ENCODE measurements around the gene ZEB1.
A peak's percentile ranks its signal among the peaks of the same experiment; 100 is the strongest.

ZEB1 gene

GRCh38 chr10:31317171-31317570 is 1.8 kb upstream of the ZEB1 start:
- DNase-seq: no peak
- in situ Hi-C loops (cut with HindIII; ENCODE audit: low pct_ligation_motif_present, low pct_unique_long_range_greater_than_20kb, low sequenced_read_pairs): no loop called here

- in situ Hi-C loops (cut with HindIII; ENCODE audit: low pct_ligation_motif_present, low pct_unique_long_range_greater_than_20kb, low sequenced_read_pairs): no loop called here
- DNase-seq: no peak
Measured at GRCh38 chr10:31317652-31318381, 1.2 kb upstream of the ZEB1 start.

GRCh38 chr10:31318382-31318853 is 598 bp upstream of the ZEB1 start:
- in situ Hi-C loops (cut with HindIII; ENCODE audit: low pct_ligation_motif_present, low pct_unique_long_range_greater_than_20kb, low sequenced_read_pairs): no loop called here
- peak; percentile 70 for DNase-seq

- in situ Hi-C loops (cut with HindIII; ENCODE audit: low pct_ligation_motif_present, low pct_unique_long_range_greater_than_20kb, low sequenced_read_pairs): no loop called here
- DNase-seq: peak; percentile 14
Measured at GRCh38 chr10:31319602-31320549, 860 bp downstream of the ZEB1 start.

- DNase-seq: peak; percentile 35
- in situ Hi-C loops (cut with HindIII; ENCODE audit: low pct_ligation_motif_present, low pct_unique_long_range_greater_than_20kb, low sequenced_read_pairs): no loop called here
Measured at GRCh38 chr10:31320550-31321211, 1.7 kb downstream of the ZEB1 start.

GRCh38 chr10:31321396-31321941 is 2.5 kb downstream of the ZEB1 start:
- DNase-seq: no peak
- in situ Hi-C loops (cut with HindIII; ENCODE audit: low pct_ligation_motif_present, low pct_unique_long_range_greater_than_20kb, low sequenced_read_pairs): no loop called here

- in situ Hi-C loops (cut with HindIII; ENCODE audit: low pct_ligation_motif_present, low pct_unique_long_range_greater_than_20kb, low sequenced_read_pairs): no loop called here
- no peak for DNase-seq
Measured at GRCh38 chr10:31322647-31323046, 3.6 kb downstream of the ZEB1 start.

- no peak for DNase-seq
- in situ Hi-C loops (cut with HindIII; ENCODE audit: low pct_ligation_motif_present, low pct_unique_long_range_greater_than_20kb, low sequenced_read_pairs): no loop called here
Measured at GRCh38 chr10:31340343-31340742, 21.3 kb downstream of the ZEB1 start.

GRCh38 chr10:31341552-31341951 is 22.5 kb downstream of the ZEB1 start:
- in situ Hi-C loops (cut with HindIII; ENCODE audit: low pct_ligation_motif_present, low pct_unique_long_range_greater_than_20kb, low sequenced_read_pairs): no loop called here
- no peak for DNase-seq

- DNase-seq: peak; percentile 11
- in situ Hi-C loops (cut with HindIII; ENCODE audit: low pct_ligation_motif_present, low pct_unique_long_range_greater_than_20kb, low sequenced_read_pairs): no loop called here
Measured at GRCh38 chr10:31343009-31343408, 24.0 kb downstream of the ZEB1 start.

GRCh38 chr10:31343551-31343950 is 24.5 kb downstream of the ZEB1 start:
- no peak for DNase-seq
- in situ Hi-C loops (cut with HindIII; ENCODE audit: low pct_ligation_motif_present, low pct_unique_long_range_greater_than_20kb, low sequenced_read_pairs): no loop called here

GRCh38 chr10:31345886-31346285 is 26.9 kb downstream of the ZEB1 start:
- no peak for DNase-seq
- in situ Hi-C loops (cut with HindIII; ENCODE audit: low pct_ligation_motif_present, low pct_unique_long_range_greater_than_20kb, low sequenced_read_pairs): no loop called here

GRCh38 chr10:31346953-31347352 is 27.9 kb downstream of the ZEB1 start:
- in situ Hi-C loops (cut with HindIII; ENCODE audit: low pct_ligation_motif_present, low pct_unique_long_range_greater_than_20kb, low sequenced_read_pairs): no loop called here

GRCh38 chr10:31347705-31348104 is 28.7 kb downstream of the ZEB1 start:
- in situ Hi-C loops (cut with HindIII; ENCODE audit: low pct_ligation_motif_present, low pct_unique_long_range_greater_than_20kb, low sequenced_read_pairs): no loop called here
- no peak for DNase-seq

More at GRCh38 chr10:31346953-31347352, 27.9 kb downstream of the ZEB1 start:
- no peak for DNase-seq

- in situ Hi-C loops (cut with HindIII; ENCODE audit: low pct_ligation_motif_present, low pct_unique_long_range_greater_than_20kb, low sequenced_read_pairs): no loop called here
- no peak for DNase-seq
Measured at GRCh38 chr10:31350891-31351290, 31.9 kb downstream of the ZEB1 start.

- no peak for DNase-seq
Measured at GRCh38 chr10:31352436-31353226, 33.6 kb downstream of the ZEB1 start.

GRCh38 chr10:31353574-31353973 is 34.6 kb downstream of the ZEB1 start:
- in situ Hi-C loops (cut with HindIII; ENCODE audit: low pct_ligation_motif_present, low pct_unique_long_range_greater_than_20kb, low sequenced_read_pairs): no loop called here
- DNase-seq: peak; percentile 78

More at GRCh38 chr10:31352436-31353226, 33.6 kb downstream of the ZEB1 start:
- in situ Hi-C loops (cut with HindIII; ENCODE audit: low pct_ligation_motif_present, low pct_unique_long_range_greater_than_20kb, low sequenced_read_pairs): no loop called here
